Hepatocyte (in vitro differentiated cells): ENCODE data around the gene RD3L.

Experiments
- CTCF ChIP-seq: fragments of 200-600 bp; sonication (generic); IDR thresholded peaks from 2 replicates; pipeline ENCODE4 v1.5.1; 2016; ENCODE audit warnings: antibody characterized with exemption, mild to moderate bottlenecking; ENCODE audit not compliant: poor library complexity
- EZH2 ChIP-seq: fragments of 200-600 bp; sonication (generic); IDR thresholded peaks from 2 replicates; pipeline ENCODE4 v1.6.1; 2016; ENCODE audit warnings: antibody characterized with exemption, mild to moderate bottlenecking, borderline replicate concordance
- EZH2phosphoT487 ChIP-seq: fragments of 200-600 bp; sonication (generic); IDR thresholded peaks from one replicate; pipeline ENCODE4 v1.6.1; 2018; ENCODE audit warnings: antibody characterized with exemption, mild to moderate bottlenecking, low read depth, moderate library complexity; ENCODE audit not compliant: unreplicated experiment, severe bottlenecking

- TF ChIP-seq CTCF: no peak
- TF ChIP-seq EZH2: no peak
- no peak for TF ChIP-seq EZH2phosphoT487
Measured at GRCh38 chr14:103909531-103910261, 32.6 kb downstream of the RD3L start.
